Hypothalamus (tissue), 51 donors: ENCODE data around the gene CAMKMT.

Source experiments
- DNase-seq, 51 donors: peaks; one replicate each; lab custom pipeline; 2025; lab: John Stamatoyannopoulos, UW

CAMKMT gene

DNA sequence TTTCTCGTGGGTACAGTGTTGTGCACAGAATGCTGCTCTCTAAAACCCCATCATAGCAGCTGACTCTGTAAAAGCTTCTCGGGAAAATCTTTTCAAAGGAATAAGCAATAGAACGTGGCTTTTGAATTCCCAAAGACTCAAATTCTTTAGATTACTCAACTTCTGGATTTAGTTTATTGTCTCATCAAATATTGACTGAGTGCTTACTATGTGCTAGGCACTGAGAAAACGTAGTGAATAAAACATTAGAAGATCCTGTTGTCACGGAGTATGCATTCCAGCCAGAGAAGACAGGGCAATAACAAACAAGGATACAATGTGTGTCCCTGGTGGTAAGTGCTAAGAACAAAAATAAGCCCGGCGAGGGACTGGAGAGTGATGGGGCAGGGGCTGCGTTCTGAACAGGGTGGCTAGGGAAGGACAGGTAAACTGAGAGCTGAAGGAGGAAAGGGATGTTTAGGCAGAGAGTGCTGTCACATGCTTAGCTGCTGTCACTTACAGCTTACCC, 401.6 kb downstream of the CAMKMT start:
- no peak for DNase-seq

DNA sequence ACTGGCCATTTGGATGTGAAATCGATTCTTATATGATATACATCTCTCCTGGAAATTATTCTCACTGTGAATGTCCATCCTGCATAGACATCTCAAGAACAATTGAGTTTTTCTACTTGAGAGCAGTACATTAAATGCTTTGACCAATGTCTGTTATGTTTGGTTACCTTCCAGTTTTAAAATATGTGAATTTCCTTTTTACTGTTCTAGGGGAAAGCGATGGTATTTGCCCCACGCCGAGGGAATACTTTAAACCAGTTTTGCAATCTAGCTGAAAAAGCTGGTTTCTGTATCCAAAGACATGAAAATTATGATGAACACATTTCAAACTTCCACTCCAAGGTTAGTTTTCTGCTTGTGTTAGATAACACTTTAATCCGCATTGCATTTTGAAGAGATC, 404.5 kb downstream of the CAMKMT start:
- DNase-seq, result no peak

DNA sequence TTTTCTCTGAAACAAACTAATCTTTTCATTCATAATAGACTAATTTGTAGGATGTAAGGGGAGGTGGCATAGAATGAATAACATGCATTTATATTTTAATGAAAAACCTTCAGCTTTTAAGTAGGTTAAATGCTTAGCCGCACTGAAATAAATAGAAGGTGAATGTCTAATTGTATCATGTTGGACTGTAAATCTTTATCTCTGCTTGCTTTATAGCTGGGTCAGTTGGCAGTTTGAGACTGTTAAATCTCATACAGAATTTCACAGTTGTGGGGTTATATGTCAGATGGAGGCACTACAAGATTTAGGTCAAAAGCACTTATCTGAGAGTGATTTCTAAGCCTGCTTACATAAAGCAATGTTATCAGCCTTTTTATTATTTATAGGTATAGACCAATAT, 405.0 kb downstream of the CAMKMT start:
- DNase-seq, result no peak

- DNase-seq, result no peak
These were observed 405.9 kb downstream of the CAMKMT start for GRCh38 chr2:44767691-44768090.

DNA sequence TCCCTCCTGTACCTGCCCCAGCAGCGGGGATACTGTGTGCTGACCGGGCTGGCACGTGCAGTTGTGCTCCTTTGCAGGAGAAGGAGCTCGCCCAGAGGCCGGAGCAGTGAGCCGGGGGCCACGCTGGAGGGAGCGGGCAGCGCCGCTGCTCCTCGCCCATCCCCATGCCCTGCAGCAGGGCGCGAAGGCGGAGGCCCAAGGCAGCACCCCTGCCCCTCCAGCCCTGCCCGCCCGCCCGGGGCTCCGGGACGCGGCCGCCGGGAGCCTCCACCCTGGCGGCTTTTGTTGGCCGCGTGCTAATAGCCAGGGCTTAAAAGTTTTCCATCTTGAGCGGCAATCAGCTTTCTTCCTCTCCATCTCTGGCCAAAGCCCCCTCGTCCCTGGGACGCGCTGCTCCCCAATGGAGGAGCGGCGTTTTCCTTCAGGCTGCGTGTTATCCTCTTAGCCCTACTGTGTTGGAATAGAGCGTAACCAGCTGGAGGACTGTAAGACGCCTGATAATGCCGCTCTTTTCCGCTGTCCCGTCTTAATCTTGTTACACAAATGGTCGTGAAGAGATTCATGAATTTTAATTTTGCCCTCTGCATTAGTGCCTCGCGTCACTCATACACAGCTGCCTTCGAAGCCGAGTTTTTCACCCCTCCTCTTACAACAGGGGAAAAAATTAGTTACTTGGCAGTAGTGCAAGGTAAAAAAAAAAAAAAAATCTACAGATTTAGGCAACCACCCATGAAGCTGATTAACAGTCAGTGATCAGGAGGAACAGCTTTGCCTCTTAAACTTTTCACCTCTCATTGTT, 406.9 kb downstream of the CAMKMT start:
- DNase-seq, result peak in 3 of 51 donors; percentile 5 to 60 (median 8)

DNA sequence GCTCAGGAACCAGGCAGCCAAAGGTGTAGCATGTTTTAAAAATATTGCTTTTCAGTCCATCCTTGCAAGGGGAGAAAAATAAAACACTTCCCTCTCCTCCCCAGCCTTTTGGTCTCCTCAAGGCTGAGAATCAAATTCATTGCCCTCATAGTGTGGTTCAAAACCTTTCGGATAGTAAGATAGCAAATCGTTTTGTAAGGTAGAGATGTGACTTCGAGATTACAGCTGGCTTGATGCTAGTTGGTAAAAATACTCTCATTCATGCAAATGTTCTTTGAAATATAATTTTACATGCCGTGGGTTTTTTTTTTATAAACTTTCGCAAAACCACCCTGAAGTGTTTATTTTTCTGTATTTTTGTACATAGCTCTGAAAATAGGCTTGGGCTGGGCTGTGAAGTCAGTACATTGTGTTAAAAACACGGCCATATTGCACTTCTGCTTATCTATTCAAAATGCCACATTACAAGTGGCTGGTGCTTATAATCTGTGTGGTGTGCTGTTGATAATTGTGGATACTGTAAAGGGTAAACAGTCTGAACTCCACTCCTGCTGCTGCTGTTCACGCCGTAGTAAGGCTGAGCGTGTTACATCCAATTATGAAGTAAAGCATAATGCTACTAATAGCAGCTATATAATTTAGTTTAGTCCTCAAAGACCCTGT, 407.7 kb downstream of the CAMKMT start:
- no peak for DNase-seq

DNA sequence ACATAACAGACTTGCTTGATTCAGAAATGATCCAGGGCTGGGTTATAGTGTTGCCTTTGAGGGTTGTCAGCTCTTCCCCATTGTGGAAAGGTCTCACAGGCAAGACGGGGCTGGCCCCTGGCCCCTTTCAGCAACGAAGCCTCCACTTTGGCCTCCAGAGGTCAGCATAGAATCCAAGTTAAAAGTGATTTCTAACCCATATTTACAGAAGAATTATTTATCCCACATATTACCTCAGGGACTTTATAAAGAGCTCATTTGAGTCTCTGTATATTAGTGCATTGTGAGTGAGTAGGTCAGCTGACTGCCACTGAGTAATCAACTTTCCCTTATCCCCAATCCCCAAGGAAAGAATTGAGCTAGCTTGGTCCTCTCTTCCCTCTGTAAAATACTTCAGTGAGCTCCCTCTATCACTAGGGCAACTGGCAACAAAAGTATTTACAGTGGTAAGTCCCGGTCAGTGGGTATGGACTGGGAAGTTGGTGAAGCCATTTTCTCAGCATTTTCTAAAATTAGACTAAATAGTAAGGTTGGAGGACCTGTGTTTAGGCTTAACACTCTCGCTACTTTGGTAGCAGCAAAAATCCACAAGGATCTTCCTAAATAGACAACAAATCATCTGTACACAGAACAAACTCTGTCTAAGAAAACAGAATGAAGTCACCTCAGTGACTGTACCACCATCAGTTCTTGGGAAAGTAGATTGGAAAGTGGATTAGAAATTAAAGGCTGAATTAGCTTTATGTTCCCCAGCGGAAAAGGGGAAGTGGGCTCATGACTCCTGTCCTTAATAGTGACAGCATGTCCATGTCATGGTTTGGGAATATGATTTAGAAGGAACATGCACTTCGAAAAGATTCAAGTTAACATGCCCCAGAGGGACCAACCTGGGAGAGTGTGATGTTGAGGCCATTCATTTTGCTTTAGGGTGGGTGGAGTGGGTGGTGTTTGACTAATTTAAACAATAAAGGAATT, 408.8 kb downstream of the CAMKMT start:
- DNase-seq, result no peak

- no peak for DNase-seq
These were observed 409.8 kb downstream of the CAMKMT start for GRCh38 chr2:44771522-44771921.

DNA sequence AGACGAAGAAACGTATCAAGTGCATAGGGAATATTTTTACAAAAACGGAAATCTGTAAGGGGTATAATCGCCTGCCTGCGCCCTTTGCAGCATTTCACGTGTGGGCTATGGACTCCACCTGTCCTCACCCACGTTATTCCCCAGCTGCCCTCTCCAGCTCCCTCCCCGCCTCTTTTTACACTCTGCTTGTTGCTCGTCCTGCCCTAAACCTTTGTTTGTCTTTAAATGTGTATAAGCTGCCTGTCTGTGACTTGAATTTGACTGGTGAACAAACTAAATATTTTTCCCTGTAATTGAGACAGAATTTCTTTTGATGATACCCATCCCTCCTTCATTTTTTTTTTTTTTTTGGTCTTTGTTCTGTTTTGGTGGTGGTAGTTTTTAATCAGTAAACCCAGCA, 410.4 kb downstream of the CAMKMT start:
- no peak for DNase-seq

- DNase-seq, result no peak
These were observed 411.1 kb downstream of the CAMKMT start for GRCh38 chr2:44772669-44773378.

DNA sequence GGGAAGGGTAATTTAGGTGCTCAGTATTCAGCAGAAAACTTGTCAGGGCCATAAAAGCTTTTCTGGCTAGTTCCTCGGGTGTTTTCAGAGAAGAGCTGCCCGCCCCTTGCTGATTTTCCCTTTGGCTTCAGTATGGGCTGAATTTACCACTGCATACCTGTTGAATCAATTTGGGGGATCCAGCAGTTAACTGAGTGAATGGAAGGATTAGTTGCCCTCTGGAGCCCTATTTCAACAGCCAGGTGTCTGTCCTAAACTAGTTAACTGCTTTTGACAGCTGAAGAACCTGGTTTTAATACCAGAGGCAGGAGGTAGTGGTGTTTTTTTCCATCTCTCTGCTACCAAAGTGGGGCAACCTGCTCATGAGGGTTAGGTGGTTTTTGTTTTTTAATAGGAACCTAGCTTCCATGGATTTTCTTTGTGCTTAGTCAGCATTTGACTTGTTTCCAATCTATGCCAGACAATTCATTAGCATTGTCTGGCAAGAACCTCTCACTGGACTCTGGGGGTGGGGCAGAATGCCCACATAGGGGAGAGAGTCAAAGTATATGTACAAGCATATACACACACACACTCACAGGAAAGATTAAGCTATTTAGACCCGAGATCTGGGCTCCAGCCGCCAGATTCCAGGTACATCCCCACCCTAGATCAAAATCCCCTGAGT, 413.2 kb downstream of the CAMKMT start:
- DNase-seq, result no peak

GRCh38 chr2:44777036-44777435, 415.3 kb downstream of the CAMKMT start:
- no peak for DNase-seq

DNA sequence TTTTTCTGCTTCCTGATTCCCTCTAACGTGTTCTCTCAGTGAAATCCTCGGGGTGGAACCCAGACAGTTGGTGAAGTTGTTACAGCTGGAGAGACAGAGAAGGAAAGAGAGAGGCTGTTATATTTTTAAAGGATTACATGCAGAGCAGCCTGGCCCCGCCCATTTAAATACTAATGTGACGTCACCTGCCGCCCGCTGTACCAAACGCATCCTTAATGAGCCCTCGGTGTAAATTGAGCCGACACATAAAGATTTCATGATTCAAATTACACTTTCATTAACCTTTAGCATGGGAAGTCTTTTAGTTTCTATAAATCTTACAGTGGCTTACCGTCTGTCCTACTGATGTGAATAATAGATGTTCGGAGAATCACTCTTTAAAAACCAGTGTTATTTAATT, 415.8 kb downstream of the CAMKMT start:
- DNase-seq, result peak in 6 of 51 donors; percentile 5 to 40 (median 15)

GRCh38 chr2:44778221-44778654, 416.5 kb downstream of the CAMKMT start:
- no peak for DNase-seq

GRCh38 chr2:44778671-44779476, 417.1 kb downstream of the CAMKMT start:
- DNase-seq, result no peak

DNA sequence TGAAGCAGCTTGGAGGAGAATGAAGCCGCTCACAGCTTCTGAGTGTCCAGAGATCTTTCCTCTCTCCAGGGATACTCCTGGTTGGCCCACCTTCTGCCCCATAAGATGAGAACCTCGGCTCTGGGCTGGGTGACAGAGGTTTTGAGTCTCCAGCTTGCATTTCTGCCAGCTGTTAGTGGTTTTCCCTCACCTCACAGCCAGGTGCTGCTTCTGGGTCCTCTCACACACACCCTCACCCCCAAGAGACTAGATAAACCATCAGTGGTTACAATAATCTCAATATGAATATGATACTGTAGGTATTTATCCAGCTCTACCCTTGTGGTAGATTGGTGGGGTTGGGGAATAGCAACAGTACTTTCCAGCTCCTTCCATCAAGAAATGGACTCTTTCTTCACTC, 418.0 kb downstream of the CAMKMT start:
- no peak for DNase-seq

DNA sequence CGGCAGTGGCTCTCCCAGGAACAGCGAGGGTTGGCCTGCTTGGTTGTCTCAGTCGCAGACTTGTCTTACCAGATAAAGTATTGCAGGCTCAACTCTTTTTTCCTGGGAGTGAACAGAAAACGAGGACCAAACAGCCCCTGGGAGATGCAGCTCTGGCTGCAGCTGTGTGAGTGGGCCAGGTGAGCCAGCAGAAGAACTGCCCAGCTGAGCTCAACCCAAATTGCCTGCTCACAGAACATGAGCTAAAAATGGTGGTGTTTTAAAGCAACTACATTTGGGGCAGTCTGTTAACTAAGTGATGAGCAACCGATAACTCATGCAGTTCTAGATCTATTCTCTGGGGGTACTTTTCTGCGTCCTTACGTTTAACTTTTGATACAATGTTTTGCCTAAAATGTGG, 418.7 kb downstream of the CAMKMT start:
- no peak for DNase-seq

- DNase-seq, result no peak
These were observed 423.7 kb downstream of the CAMKMT start for GRCh38 chr2:44785433-44785832.
